A549 (cell line): Measurements from ENCODE around the gene ARHGAP9. TPM values are rescaled to one million over a fixed set of nuclear protein-coding genes. Genes with fewer than 3 reads are reported as not detected.

Experiments used
- ATAC-seq, 2 experiments: fragments of 200-7000 bp in 1 of 2; fragments of >200 bp in 1 of 2; cut with Nextera tagmentation in 1 of 2; cut with Tn5 transposase in 1 of 2; 3 replicates each; pipeline versions ENCODE4 v1.8.0 to v1.9.1; 2018 to 2020; ENCODE audit warnings: mild to moderate bottlenecking in 1 of 2, moderate library complexity in 1 of 2
- CTCF ChIA-PET: fragments of 300-600 bp; sonication (Branson Sonifier 250); formaldehyde crosslinking; extraction: SDS; loops from one replicate; lab custom pipeline; 2021; ENCODE audit warnings: antibody characterized with exemption, inconsistent platforms; lab: Yijun Ruan, JAX
- POLR2A ChIA-PET: fragments of 350-600 bp; formaldehyde crosslinking; extraction: SDS; loops from one replicate; lab custom pipeline; 2021; ENCODE audit warnings: antibody characterized with exemption, inconsistent platforms; lab: Yijun Ruan, JAX
- DNase-seq, 2 experiments: peaks; one replicate each; pipeline versions ENCODE4 v3.0.0 to v3.0.0-alpha.2; 2011 to 2016; ENCODE audit warnings: low read depth in 1 of 2, low spot score in 1 of 2
- FAIRE-seq: peaks from 2 replicates; lab custom pipeline; 2011; peaks lifted over from hg19 to GRCh38; lab: Jason Lieb, UNC
- H3K27ac ChIP-seq, 2 experiments: fragments of >200 bp; sonication (Bioruptor Twin); formaldehyde crosslinking; 3 replicates each; pipeline ENCODE4 v1.5.1; 2016 to 2017
- H3K4me1 ChIP-seq: fragments of >200 bp; sonication (Bioruptor Twin); formaldehyde crosslinking; 3 replicates; pipeline ENCODE4 v1.6.1; 2016
- H3K4me2 ChIP-seq: fragments of >200 bp; sonication (Bioruptor Twin); formaldehyde crosslinking; 3 replicates; pipeline ENCODE4 v1.6.1; 2016
- H3K4me3 ChIP-seq: fragments of >200 bp; sonication (Bioruptor Twin); formaldehyde crosslinking; 3 replicates; pipeline ENCODE4 v1.5.1; 2016
- H3K9me3 ChIP-seq: fragments of >200 bp; sonication (Bioruptor Twin); formaldehyde crosslinking; 3 replicates; pipeline ENCODE4 v1.6.1; 2016
- ATOH8 ChIP-seq: fragments of 250-450 bp; sonication (Bioruptor Pico); IDR thresholded peaks from 2 replicates; pipeline ENCODE4 v1.5.0; 2020; ENCODE audit warnings: low read depth, mild to moderate bottlenecking, moderate library complexity
- CHD4 ChIP-seq: fragments of 200-600 bp; sonication (generic); IDR thresholded peaks from 2 replicates; pipeline ENCODE4 v1.6.1; 2016; ENCODE audit warnings: antibody characterized with exemption, mild to moderate bottlenecking, borderline replicate concordance
- ELK1 ChIP-seq: fragments of 150-350 bp; IDR thresholded peaks from 2 replicates; pipeline ENCODE4 v1.6.1; 2014; ENCODE audit warnings: low read depth, mild to moderate bottlenecking, low read length
- FOSB ChIP-seq: fragments of 250-450 bp; sonication (Bioruptor Pico); IDR thresholded peaks from 2 replicates; pipeline ENCODE4 v1.5.0; 2020; ENCODE audit warnings: mild to moderate bottlenecking, moderate library complexity
- GATA3 ChIP-seq: IDR thresholded peaks from 2 replicates; pipeline ENCODE4 v1.6.1; 2012; ENCODE audit warnings: borderline replicate concordance
- HOXB13 ChIP-seq: fragments of 250-450 bp; sonication (Bioruptor Pico); IDR thresholded peaks from 2 replicates; pipeline ENCODE4 v1.5.0; 2020; ENCODE audit warnings: low read depth, mild to moderate bottlenecking, moderate library complexity
- NR3C1 ChIP-seq: fragments of >200 bp; sonication (Bioruptor Twin); formaldehyde crosslinking; IDR thresholded peaks from 3 replicates; pipeline ENCODE4 v1.6.1; 2017
- PBX3 ChIP-seq: IDR thresholded peaks from 2 replicates; pipeline ENCODE4 v1.6.1; 2012
- PHF8 ChIP-seq: fragments of 200-600 bp; sonication (generic); IDR thresholded peaks from 2 replicates; pipeline ENCODE4 v1.6.1; 2016; ENCODE audit warnings: low read depth, mild to moderate bottlenecking, antibody characterized with exemption, moderate library complexity, borderline replicate concordance
- RAD21 ChIP-seq, 2 experiments: fragments of >200 bp in 1 of 2; sonication (Bioruptor Twin) in 1 of 2; formaldehyde crosslinking in 1 of 2; IDR thresholded peaks in 1 of 2; conservative IDR thresholded peaks in 1 of 2; 2 replicates in 1 of 2; 3 replicates in 1 of 2; pipeline ENCODE4 v1.6.1; 2012 to 2018; ENCODE audit warnings: inconsistent platforms in 1 of 2
- RCOR1 ChIP-seq: fragments of 150-350 bp; IDR thresholded peaks from 2 replicates; pipeline ENCODE4 v1.6.1; 2014; ENCODE audit warnings: antibody characterized with exemption, low read length, low read depth
- USF2 ChIP-seq: fragments of 450-650 bp; IDR thresholded peaks from 2 replicates; pipeline ENCODE4 v1.6.1; 2014; ENCODE audit warnings: antibody characterized with exemption
- ZSCAN20 ChIP-seq: fragments of 250-450 bp; sonication (Bioruptor Pico); IDR thresholded peaks from 2 replicates; pipeline ENCODE4 v1.8.0; 2022; ENCODE audit warnings: mild to moderate bottlenecking, moderate library complexity
- WGBS: methylation state at CpG from one replicate; pipeline ENCODE4 v1.1.6; 2017; ENCODE audit errors: missing lambda C conversion rate; 5-methylcytosine and 5-hydroxymethylcytosine counted together
- polyA plus RNA-seq, 4 experiments: library from polyadenylated mRNA; depleted of rRNA in 3 of 4; stranded (reverse); fragments of >200 nt; fragmentation: RNase III in 1 of 4; extraction: RNeasy Plus Mini Kit Qiagen cat#74134 plus additional on column Dnase treatment in 1 of 4; gene quantifications; 2 replicates in 3 of 4; 3 replicates in 1 of 4; pipeline ENCODE4 v1.2.3, GENCODE V29; 2011 to 2017
- TF ChIP-seq, protein P1 (sequence below): fragments of 250-450 bp; sonication (Bioruptor Pico); IDR thresholded peaks from 2 replicates; pipeline ENCODE4 v1.5.0; 2021; ENCODE audit warnings: mild to moderate bottlenecking, moderate library complexity, borderline replicate concordance

ARHGAP9 gene
- polyA plus RNA-seq, 2 of the 4 experiments (the other 2 are of a cell fraction), result 0.25 TPM; not detected in 1

- CTCF ChIA-PET, result interaction anchor here (0.6 to 13.4 kb wide), 9 partner anchors 12 to 236 kb away, joined by 3 to 459 read pairs (median 21); partner anchors contain the start of gene GLI1
- H3K4me1 ChIP-seq, result peaks cover 39% of the 10 kb centered on the region
- H3K27ac ChIP-seq, result peak overlapping the region in 1 of 2 experiments; percentile 99; a peak in 1 of 6 replicates
- no peak for TF ChIP-seq PHF8
- TF ChIP-seq USF2, result no peak
- no peak for TF ChIP-seq PBX3
- no peak for TF ChIP-seq RCOR1
- TF ChIP-seq, protein P1, sequence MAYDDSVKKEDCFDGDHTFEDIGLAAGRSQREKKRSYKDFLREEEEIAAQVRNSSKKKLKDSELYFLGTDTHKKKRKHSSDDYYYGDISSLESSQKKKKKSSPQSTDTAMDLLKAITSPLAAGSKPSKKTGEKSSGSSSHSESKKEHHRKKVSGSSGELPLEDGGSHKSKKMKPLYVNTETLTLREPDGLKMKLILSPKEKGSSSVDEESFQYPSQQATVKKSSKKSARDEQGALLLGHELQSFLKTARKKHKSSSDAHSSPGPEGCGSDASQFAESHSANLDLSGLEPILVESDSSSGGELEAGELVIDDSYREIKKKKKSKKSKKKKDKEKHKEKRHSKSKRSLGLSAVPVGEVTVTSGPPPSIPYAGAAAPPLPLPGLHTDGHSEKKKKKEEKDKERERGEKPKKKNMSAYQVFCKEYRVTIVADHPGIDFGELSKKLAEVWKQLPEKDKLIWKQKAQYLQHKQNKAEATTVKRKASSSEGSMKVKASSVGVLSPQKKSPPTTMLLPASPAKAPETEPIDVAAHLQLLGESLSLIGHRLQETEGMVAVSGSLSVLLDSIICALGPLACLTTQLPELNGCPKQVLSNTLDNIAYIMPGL (CRISPR knock-in tag), result no peak
- TF ChIP-seq ZSCAN20, result no peak
- no peak for TF ChIP-seq ATOH8 (CRISPR knock-in tag)
- TF ChIP-seq ELK1, result no peak
- no peak for TF ChIP-seq CHD4
- no peak for TF ChIP-seq RAD21 (conservative IDR thresholded peaks at IDR 0.05 in 1 of 2, IDR thresholded peaks at IDR 0.05 in 1 of 2)
- TF ChIP-seq, all 56 proteins: peak for 0
- FAIRE-seq (no peak), ATAC-seq (no peak), DNase-seq (no peak)
- POLR2A ChIA-PET, result no interaction called here
- Histone ChIP-seq H3K4me3 (no peak overlapping the region), H3K4me2 (no peak overlapping the region), H3K9me3 (no peaks in the 10 kb centered on the region)
- WGBS, result 58% methylated on average over 3 of the region's 3 CpGs
These were observed 29.6 kb downstream of the ARHGAP9 start for GRCh38 chr12:57450057-57450456.

DNA sequence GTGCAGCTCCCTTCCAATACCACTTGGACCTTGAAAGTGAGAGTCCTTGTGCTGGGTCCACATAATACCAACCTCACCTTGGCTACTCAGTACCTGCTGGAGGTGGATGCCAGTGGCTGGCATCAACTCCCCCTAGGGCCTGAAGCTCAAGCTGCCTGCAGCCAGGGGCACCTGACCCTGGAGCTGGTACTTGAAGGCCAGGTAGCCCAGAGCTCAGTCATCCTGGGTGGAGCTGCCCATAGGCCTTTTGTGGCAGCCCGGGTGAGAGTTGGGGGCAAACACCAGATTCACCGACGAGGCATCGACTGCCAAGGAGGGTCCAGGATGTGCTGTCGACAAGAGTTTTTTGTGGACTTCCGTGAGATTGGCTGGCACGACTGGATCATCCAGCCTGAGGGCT is 30.3 kb downstream of the ARHGAP9 start:
- DNase-seq (no peak), ATAC-seq (no peak), FAIRE-seq (no peak)
- ChIA-PET POLR2A (no interaction called here), CTCF (interaction anchor here (8.4 to 13.4 kb wide), 3 partner anchors 13 to 208 kb away, joined by 91 to 459 read pairs (median 98); partner anchors contain the start of gene GLI1)
- 97% methylated on average over 7 of the region's 7 CpGs for WGBS
- Histone ChIP-seq H3K4me1 (peaks cover 32% of the 10 kb centered on the region), H3K4me3 (no peak overlapping the region), H3K27ac (no peak overlapping the region), H3K4me2 (no peak overlapping the region), H3K9me3 (no peaks in the 10 kb centered on the region)
- TF ChIP-seq NR3C1, result no peak

- Histone ChIP-seq H3K27ac (no peak overlapping the region), H3K9me3 (no peaks in the 10 kb centered on the region), H3K4me1 (peaks cover 25% of the 10 kb centered on the region), H3K4me3 (no peak overlapping the region), H3K4me2 (no peak overlapping the region)
- FAIRE-seq (no peak), ATAC-seq (no peak), DNase-seq (no peak)
- ChIA-PET POLR2A (no interaction called here), CTCF (interaction anchor here (1.2 to 13.4 kb wide), 5 partner anchors 8 to 207 kb away, joined by 3 to 459 read pairs (median 91); partner anchors contain the start of gene GLI1)
- no peak for TF ChIP-seq HOXB13 (CRISPR knock-in tag)
- TF ChIP-seq FOSB (CRISPR knock-in tag), result no peak
- TF ChIP-seq GATA3, result no peak
- no peak for TF ChIP-seq ELK1
- no peak for TF ChIP-seq RCOR1
- 83% methylated on average over 2 of the region's 2 CpGs for WGBS
These were observed 31.0 kb downstream of the ARHGAP9 start for GRCh38 chr12:57448669-57449068.
